Gastrocnemius medialis (tissue), 4 donors: ENCODE measurements around the gene TCEA2. TPM values are rescaled to one million over a fixed set of nuclear protein-coding genes. Genes with fewer than 3 reads are reported as not detected.

Experiments
- ATAC-seq, 2 donors: fragments of 150-250 bp; one replicate each; pipeline ENCODE4 v1.9.1; 2016
- DNase-seq, 2 donors: peaks; one replicate each; pipeline ENCODE4 v3.0.0-alpha.2; 2019
- H3K27ac ChIP-seq, 4 donors: fragments of 200-600 bp; sonication (generic); 1 replicate in 1 of 4; 2 replicates in 3 of 4; pipeline ENCODE4 v1.5.1; 2016 to 2018; ENCODE audit warnings: mild to moderate bottlenecking in 2 of 4, moderate library complexity in 1 of 4
- H3K27me3 ChIP-seq, 3 donors: fragments of 200-600 bp; sonication (generic) in 2 of 3; 1 replicate in 1 of 3; 2 replicates in 2 of 3; pipeline versions ENCODE4 v1.5.1 to v1.6.0; 2016 to 2019; ENCODE audit warnings: mild to moderate bottlenecking in 1 of 3, moderate library complexity in 1 of 3
- H3K36me3 ChIP-seq, 2 donors: fragments of 200-600 bp; sonication (generic) in 1 of 2; one replicate each; pipeline ENCODE4 v1.5.1; 2017 to 2018
- H3K4me1 ChIP-seq, 2 donors: fragments of 200-600 bp; sonication (generic) in 1 of 2; one replicate each; pipeline ENCODE4 v1.5.1; 2016 to 2017; ENCODE audit warnings: mild to moderate bottlenecking in 2 of 2
- H3K4me3 ChIP-seq, 4 donors: fragments of 200-600 bp; sonication (generic) in 3 of 4; 1 replicate in 1 of 4; 2 replicates in 3 of 4; pipeline ENCODE4 v1.5.1; 2016 to 2019; ENCODE audit warnings: mild to moderate bottlenecking in 2 of 4
- H3K9me3 ChIP-seq, 3 donors: fragments of 200-600 bp; sonication (generic) in 2 of 3; 1 replicate in 1 of 3; 2 replicates in 2 of 3; pipeline ENCODE4 v1.5.1; 2016 to 2019
- CTCF ChIP-seq, 5 experiments: fragments of 450-650 bp in 3 of 5; fragments of 200-600 bp in 2 of 5; sonication (generic) in 2 of 5; IDR thresholded peaks in 4 of 5; conservative IDR thresholded peaks in 1 of 5; 1 replicate in 4 of 5; 2 replicates in 1 of 5; pipeline ENCODE4 v1.5.1; 2016 to 2019; ENCODE audit warnings: antibody characterized with exemption in 5 of 5, mild to moderate bottlenecking in 3 of 5, moderate library complexity in 3 of 5
- POLR2A ChIP-seq, 2 donors: fragments of 450-650 bp; IDR thresholded peaks; one replicate each; pipeline ENCODE4 v1.6.1; 2017; ENCODE audit warnings: antibody characterized with exemption in 2 of 2, mild to moderate bottlenecking in 2 of 2, moderate library complexity in 2 of 2
- in situ Hi-C, 4 donors: fragments of 200-750 bp; cut with MboI; loops; one replicate each; pipeline versions ENCODE4 v1.15.0 to v1.8.0; 2017; ENCODE audit warnings: low sequenced_read_pairs in 4 of 4
- intact Hi-C: fragments of 100-400 bp; cut with DNase I; formaldehyde crosslinking; loops from one replicate; pipeline ENCODE4 v1.15.1; 2023; ENCODE audit warnings: low total_unique reads
- total RNA-seq, 4 donors: library from RNA; depleted of rRNA; stranded (reverse); fragments of >200 nt; gene quantifications; one replicate each; pipeline versions ENCODE4 v1.1.0 to v1.2.3, GENCODE V29; 2016

Gene TCEA2
- total RNA-seq, 4 donors from 2014 or later: 8.4 to 21.0 (median 8.8) TPM

DNA sequence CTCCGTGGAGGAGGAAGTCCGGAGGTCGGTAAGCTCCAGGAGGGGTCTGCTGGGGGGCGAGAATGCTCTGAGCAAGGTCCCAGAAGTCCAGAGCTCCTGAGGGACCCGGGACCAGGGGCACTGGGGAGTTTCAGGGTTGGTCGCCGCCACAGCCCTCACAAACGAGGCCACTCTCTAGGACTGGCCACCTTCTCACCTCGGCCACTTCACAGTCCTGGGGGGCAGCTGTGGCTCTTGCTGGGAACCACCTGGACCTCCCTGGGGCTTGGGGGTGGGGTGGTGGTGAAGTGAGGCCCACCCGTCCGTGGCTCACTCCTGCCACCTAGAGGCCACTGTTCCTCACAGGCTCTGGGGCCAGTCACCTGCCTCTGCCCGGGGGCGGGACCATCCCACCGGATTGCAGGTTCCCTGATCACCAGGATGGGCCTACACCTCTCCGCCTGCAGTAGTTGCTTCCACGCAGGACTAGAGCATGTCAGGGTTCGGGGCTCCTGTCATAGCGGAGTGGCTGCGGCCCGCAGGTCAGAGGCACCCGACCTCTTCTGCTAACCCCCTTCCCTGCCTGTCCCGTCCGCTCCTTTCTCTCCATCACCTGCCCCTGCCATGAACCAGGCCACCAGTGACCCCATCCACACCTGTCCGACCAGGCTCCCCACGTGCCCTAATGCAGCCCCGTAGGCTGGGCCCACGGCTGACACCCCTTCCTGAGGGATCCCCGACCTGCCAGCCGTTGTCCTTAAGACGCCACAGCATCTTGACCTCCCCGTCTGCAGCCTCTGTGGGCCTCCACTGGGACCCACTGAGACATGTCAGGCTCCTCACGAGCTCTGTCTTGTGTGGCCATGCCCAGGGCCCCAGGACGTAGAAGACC is 5.1 kb upstream of the TCEA2 start:
- H3K36me3 ChIP-seq: no peaks in the 10 kb centered on the region
- ATAC-seq (peak; percentile 33 to 42), DNase-seq (peak; percentile 35 to 41)
- H3K9me3 ChIP-seq: no peaks in the 10 kb centered on the region
- H3K4me3 ChIP-seq: peak overlapping the region; percentile 1 to 37 (median 26)
- intact Hi-C loops (no loop called here), in situ Hi-C loops (no loop called here)
- H3K4me1 ChIP-seq: peaks cover 0 to 4% of the 10 kb centered on the region in 2 donors
- peak overlapping the region; percentile 44 to 80 (median 74) for H3K27ac ChIP-seq
- peaks cover 0 to 2% (median 0%) of the 10 kb centered on the region in 3 donors for H3K27me3 ChIP-seq
- TF ChIP-seq POLR2A (IDR thresholded peaks at IDR 0.05): no peak
- TF ChIP-seq CTCF (IDR thresholded peaks at IDR 0.05 in 4 of 5, conservative IDR thresholded peaks at IDR 0.05 in 1 of 5): peak; percentile 45 to 87 (median 75)

DNA sequence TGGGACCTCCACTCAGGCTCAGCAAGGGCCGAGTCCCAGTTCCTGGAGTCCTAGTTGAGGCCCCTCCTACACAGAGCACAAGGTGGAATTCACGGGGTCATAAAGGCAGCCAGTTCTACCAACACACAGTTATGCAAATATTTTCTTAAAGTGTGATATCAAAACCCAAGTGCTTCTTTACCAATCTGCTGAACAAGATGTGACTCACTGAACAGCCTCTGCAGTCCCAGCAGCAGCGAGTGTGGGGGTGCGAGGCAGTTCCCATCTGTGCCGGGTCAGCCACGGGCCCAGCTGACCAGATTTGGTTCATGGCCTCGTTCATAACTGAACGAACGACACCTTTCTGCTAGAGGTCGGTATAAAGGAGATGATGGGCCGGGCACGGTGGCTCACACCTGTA is 4.5 kb upstream of the TCEA2 start:
- H3K27me3 ChIP-seq: peaks cover 0 to 2% (median 0%) of the 10 kb centered on the region in 3 donors
- ATAC-seq: no peak
- no peak for DNase-seq
- H3K4me3 ChIP-seq: no peak overlapping the region
- intact Hi-C loops (no loop called here), in situ Hi-C loops (no loop called here)
- H3K36me3 ChIP-seq: no peaks in the 10 kb centered on the region
- TF ChIP-seq POLR2A (IDR thresholded peaks at IDR 0.05) (no peak), CTCF (IDR thresholded peaks at IDR 0.05 in 4 of 5, conservative IDR thresholded peaks at IDR 0.05 in 1 of 5) (no peak)
- H3K27ac ChIP-seq: no peak overlapping the region
- H3K9me3 ChIP-seq: no peaks in the 10 kb centered on the region
- H3K4me1 ChIP-seq: peaks cover under 1 to 7% of the 10 kb centered on the region in 2 donors

DNA sequence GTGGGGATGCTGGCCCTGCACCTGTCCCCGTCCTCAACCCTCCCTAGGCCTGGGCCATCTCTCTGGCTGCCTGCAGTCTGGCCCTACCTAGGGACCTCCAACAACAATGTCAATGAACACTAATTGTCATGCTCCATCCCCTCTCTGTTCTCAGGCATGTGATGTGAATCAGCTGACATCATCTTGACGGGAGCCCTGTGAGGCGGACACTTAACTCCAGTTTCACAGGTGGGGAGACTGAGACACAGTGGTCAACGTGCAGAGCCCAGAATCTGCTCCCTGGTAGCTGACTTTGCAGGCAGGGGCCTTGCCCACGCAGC is 762 bp upstream of the TCEA2 start:
- peak overlapping the region; percentile 70 to 91 (median 78) for H3K27ac ChIP-seq
- ATAC-seq: peak in 1 of 2 donors; percentile 6
- H3K9me3 ChIP-seq: no peaks in the 10 kb centered on the region
- no peaks in the 10 kb centered on the region for H3K27me3 ChIP-seq
- DNase-seq: no peak
- in situ Hi-C loops (no loop called here), intact Hi-C loops (loop anchor here (1.0 to 10.0 kb wide), 4 partner anchors 21 to 437 kb away; partner anchors contain the start of genes GMEB2 and UCKL1)
- no peak for TF ChIP-seq CTCF (IDR thresholded peaks at IDR 0.05 in 4 of 5, conservative IDR thresholded peaks at IDR 0.05 in 1 of 5)
- no peak for TF ChIP-seq POLR2A (IDR thresholded peaks at IDR 0.05)
- peak overlapping the region; percentile 72 to 99 (median 74) for H3K4me3 ChIP-seq
- H3K4me1 ChIP-seq: peaks cover 10 to 24% of the 10 kb centered on the region in 2 donors
- H3K36me3 ChIP-seq: no peaks in the 10 kb centered on the region

DNA sequence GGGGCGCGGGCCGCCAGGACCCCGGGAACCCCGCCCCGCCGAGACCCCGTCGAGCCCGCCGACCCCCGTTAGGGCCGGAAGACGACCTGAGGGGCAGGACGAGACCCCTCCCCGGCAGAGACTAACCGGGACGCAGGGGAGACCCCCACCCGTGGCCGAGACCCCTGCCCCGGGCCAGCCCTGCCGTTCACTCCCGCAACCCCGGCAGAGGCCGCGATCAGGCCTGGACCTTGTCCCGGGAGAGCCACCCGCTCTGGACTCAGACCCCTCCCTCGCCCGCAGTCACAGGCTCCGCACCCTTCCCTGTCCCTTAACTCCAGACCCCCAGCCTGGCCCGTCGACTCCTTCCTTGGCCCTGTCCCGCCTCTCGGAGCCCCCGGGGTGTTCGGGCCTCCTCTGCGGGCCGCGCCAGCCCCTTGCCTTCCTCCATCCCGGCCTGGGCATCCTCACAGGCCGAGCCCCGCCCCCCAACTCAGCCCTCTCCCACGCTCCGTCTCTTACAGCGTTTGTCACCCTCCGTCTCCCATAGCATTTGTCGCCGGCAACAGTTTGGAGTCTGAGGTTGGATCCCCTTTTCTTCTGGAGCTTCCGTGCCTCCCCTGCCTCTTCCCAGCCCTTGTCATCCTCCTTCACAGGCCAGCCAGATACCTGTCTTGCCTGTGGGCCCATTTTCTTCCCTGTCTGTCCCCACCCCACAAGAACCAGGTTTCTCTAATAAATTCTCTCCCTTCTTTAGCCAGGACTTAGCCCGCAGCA is 569 bp downstream of the TCEA2 start:
- H3K4me1 ChIP-seq: peaks cover 10 to 24% of the 10 kb centered on the region in 2 donors
- in situ Hi-C loops (no loop called here), intact Hi-C loops (loop anchor here (2.0 to 10.0 kb wide), 3 partner anchors 81 to 439 kb away; partner anchors contain the start of genes GMEB2 and UCKL1)
- no peaks in the 10 kb centered on the region for H3K9me3 ChIP-seq
- TF ChIP-seq CTCF (IDR thresholded peaks at IDR 0.05 in 4 of 5, conservative IDR thresholded peaks at IDR 0.05 in 1 of 5): no peak
- TF ChIP-seq POLR2A (IDR thresholded peaks at IDR 0.05): no peak
- DNase-seq (no peak), ATAC-seq (peak in 1 of 2 donors; percentile 18)
- no peaks in the 10 kb centered on the region for H3K27me3 ChIP-seq
- H3K4me3 ChIP-seq: peak overlapping the region; percentile 72 to 99 (median 76)
- no peaks in the 10 kb centered on the region for H3K36me3 ChIP-seq
- peak overlapping the region; percentile 62 to 91 (median 72) for H3K27ac ChIP-seq
